Measurements from ENCODE around the gene TAOK2. TPM values are rescaled to one million over a fixed set of nuclear protein-coding genes. Genes with fewer than 3 reads are reported as not detected.

Gene TAOK2
- total RNA-seq, 3 donors from 2014 or later: 46.6 to 53.4 (median 50.5) TPM

GRCh38 chr16:29991571-29991904, 17.9 kb downstream of the TAOK2 start:
- no peaks in the 10 kb centered on the region for H3K9me3 ChIP-seq
- H3K4me3 ChIP-seq: no peak overlapping the region
- no peak for DNase-seq
- no peak for ATAC-seq
- peaks cover 14% of the 10 kb centered on the region for H3K4me1 ChIP-seq (ENCODE audit: low read depth)
- intact Hi-C loops (cut with DNase I, micrococcal nuclease): no loop called here
- peaks cover under 1% of the 10 kb centered on the region for H3K36me3 ChIP-seq (ENCODE audit: low read depth)
- TF ChIP-seq CTCF (IDR thresholded peaks at IDR 0.05): no peak

- intact Hi-C loops (cut with DNase I, micrococcal nuclease): no loop called here
- TF ChIP-seq CTCF (IDR thresholded peaks at IDR 0.05): no peak
- no peaks in the 10 kb centered on the region for H3K9me3 ChIP-seq
- ATAC-seq: no peak
- peaks cover 20% of the 10 kb centered on the region for H3K4me1 ChIP-seq (ENCODE audit: low read depth)
- no peak overlapping the region for H3K4me3 ChIP-seq
- no peaks in the 10 kb centered on the region for H3K36me3 ChIP-seq (ENCODE audit: low read depth)
- peak in 1 of 3 donors; percentile 22 for DNase-seq
Observed at GRCh38 chr16:29992344-29992967, 18.8 kb downstream of the TAOK2 start.

- Histone ChIP-seq H3K4me1 (ENCODE audit: low read depth) (peaks cover 20% of the 10 kb centered on the region), H3K36me3 (ENCODE audit: low read depth) (no peaks in the 10 kb centered on the region), H3K4me3 (no peak overlapping the region), H3K9me3 (no peaks in the 10 kb centered on the region)
- ATAC-seq (no peak), DNase-seq (no peak)
- intact Hi-C loops (cut with DNase I, micrococcal nuclease): no loop called here
- no peak for TF ChIP-seq CTCF (IDR thresholded peaks at IDR 0.05)
Observed at GRCh38 chr16:29993191-29993902, 19.7 kb downstream of the TAOK2 start.

GRCh38 chr16:29993903-29994599, 20.4 kb downstream of the TAOK2 start:
- intact Hi-C loops (cut with DNase I, micrococcal nuclease): no loop called here
- ATAC-seq: no peak
- DNase-seq: no peak
- Histone ChIP-seq H3K9me3 (no peaks in the 10 kb centered on the region), H3K4me3 (no peak overlapping the region), H3K4me1 (ENCODE audit: low read depth) (peaks cover 20% of the 10 kb centered on the region), H3K36me3 (ENCODE audit: low read depth) (no peaks in the 10 kb centered on the region)
- no peak for TF ChIP-seq CTCF (IDR thresholded peaks at IDR 0.05)

GRCh38 chr16:29994600-29995323, 21.1 kb downstream of the TAOK2 start:
- no peak for TF ChIP-seq CTCF (IDR thresholded peaks at IDR 0.05)
- H3K36me3 ChIP-seq (ENCODE audit: low read depth): no peaks in the 10 kb centered on the region
- intact Hi-C loops (cut with DNase I, micrococcal nuclease): no loop called here

More at GRCh38 chr16:29994600-29995323, 21.1 kb downstream of the TAOK2 start:
- DNase-seq (peak in 2 of 3 donors; percentile 85 to 91), ATAC-seq (peak; percentile 80)
- Histone ChIP-seq H3K4me1 (ENCODE audit: low read depth) (peaks cover 20% of the 10 kb centered on the region), H3K4me3 (peak overlapping the region; percentile 49), H3K9me3 (no peaks in the 10 kb centered on the region)
